ENCODE measurements around the gene FAM227B. TPM values are rescaled to one million over a fixed set of nuclear protein-coding genes. Genes with fewer than 3 reads are reported as not detected.

The FAM227B gene
- total RNA-seq, 1 donor from 2014 or later: 25.1 TPM

DNA sequence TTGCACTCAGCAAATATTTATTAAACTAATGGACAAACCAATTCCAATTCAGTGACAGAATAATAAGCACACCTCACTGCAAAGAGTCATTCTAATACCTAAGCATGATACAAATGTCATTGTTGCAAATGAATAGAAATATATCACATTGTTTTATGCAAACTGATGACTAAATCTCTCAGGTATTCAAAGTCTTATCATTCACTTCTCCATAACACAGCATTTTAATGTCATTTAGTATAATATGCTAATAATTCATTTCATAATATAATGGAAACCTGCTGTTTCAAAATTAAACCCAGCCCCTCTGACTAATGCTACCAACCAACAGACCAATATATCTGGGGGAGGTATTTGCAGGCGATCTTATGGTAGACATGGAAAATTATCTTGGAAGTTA, 125.8 kb downstream of the FAM227B start:
- Mint-ChIP-seq H3K36me3 (no peaks in the 10 kb centered on the region), H3K4me1 (no peaks in the 10 kb centered on the region), H3K9me3 (no peaks in the 10 kb centered on the region), H3K27me3 (ENCODE audit: insufficient read depth, low read depth) (peaks cover 2% of the 10 kb centered on the region), H3K4me3 (no peak overlapping the region), H3K27ac (no peak overlapping the region)
- Histone ChIP-seq H2AFZ (replicated peaks) (no peak overlapping the region), H3K4me3 (no peak overlapping the region), H3K9ac (no peak overlapping the region), H3K27me3 (no peaks in the 10 kb centered on the region), H3F3A (ENCODE audit: low read depth) (no peaks in the 10 kb centered on the region), H3K4me2 (no peak overlapping the region), H3K4me1 (no peaks in the 10 kb centered on the region), H3K27ac (no peak overlapping the region), H3K79me2 (ENCODE audit: low read depth) (no peaks in the 10 kb centered on the region), H4K20me1 (ENCODE audit: low read depth) (no peaks in the 10 kb centered on the region), H3K9me3 (ENCODE audit: low read depth) (no peaks in the 10 kb centered on the region), H3K36me3 (no peaks in the 10 kb centered on the region)
- TF ChIP-seq EZH2 (IDR thresholded peaks at IDR 0.05): no peak
- TF ChIP-seq, protein P1, sequence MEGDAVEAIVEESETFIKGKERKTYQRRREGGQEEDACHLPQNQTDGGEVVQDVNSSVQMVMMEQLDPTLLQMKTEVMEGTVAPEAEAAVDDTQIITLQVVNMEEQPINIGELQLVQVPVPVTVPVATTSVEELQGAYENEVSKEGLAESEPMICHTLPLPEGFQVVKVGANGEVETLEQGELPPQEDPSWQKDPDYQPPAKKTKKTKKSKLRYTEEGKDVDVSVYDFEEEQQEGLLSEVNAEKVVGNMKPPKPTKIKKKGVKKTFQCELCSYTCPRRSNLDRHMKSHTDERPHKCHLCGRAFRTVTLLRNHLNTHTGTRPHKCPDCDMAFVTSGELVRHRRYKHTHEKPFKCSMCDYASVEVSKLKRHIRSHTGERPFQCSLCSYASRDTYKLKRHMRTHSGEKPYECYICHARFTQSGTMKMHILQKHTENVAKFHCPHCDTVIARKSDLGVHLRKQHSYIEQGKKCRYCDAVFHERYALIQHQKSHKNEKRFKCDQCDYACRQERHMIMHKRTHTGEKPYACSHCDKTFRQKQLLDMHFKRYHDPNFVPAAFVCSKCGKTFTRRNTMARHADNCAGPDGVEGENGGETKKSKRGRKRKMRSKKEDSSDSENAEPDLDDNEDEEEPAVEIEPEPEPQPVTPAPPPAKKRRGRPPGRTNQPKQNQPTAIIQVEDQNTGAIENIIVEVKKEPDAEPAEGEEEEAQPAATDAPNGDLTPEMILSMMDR (IDR thresholded peaks at IDR 0.05): no peak
- TF ChIP-seq EZH2phosphoT487 (IDR thresholded peaks at IDR 0.05): no peak
- DNase-seq (ENCODE audit: low spot score): no peak

GRCh38 chr15:49492830-49493229, 127.8 kb downstream of the FAM227B start:
- DNase-seq (ENCODE audit: low spot score): no peak
- H3K27ac ChIP-seq: no peak overlapping the region
- no peaks in the 10 kb centered on the region for H3K79me2 ChIP-seq (ENCODE audit: low read depth)
- H3K4me1 ChIP-seq: no peaks in the 10 kb centered on the region
- no peaks in the 10 kb centered on the region for H3F3A ChIP-seq (ENCODE audit: low read depth)
- Mint-ChIP-seq H3K4me3 (no peak overlapping the region), H3K36me3 (no peaks in the 10 kb centered on the region), H3K4me1 (no peaks in the 10 kb centered on the region), H3K27ac (no peak overlapping the region), H3K9me3 (no peaks in the 10 kb centered on the region), H3K27me3 (ENCODE audit: insufficient read depth, low read depth) (no peaks in the 10 kb centered on the region)
- H3K9ac ChIP-seq: no peak overlapping the region
- no peaks in the 10 kb centered on the region for H3K27me3 ChIP-seq
- H4K20me1 ChIP-seq (ENCODE audit: low read depth): no peaks in the 10 kb centered on the region
- TF ChIP-seq EZH2 (IDR thresholded peaks at IDR 0.05): no peak
- TF ChIP-seq EZH2phosphoT487 (IDR thresholded peaks at IDR 0.05): no peak
- TF ChIP-seq, protein P1 (IDR thresholded peaks at IDR 0.05): no peak
- no peaks in the 10 kb centered on the region for H3K36me3 ChIP-seq
- H3K4me2 ChIP-seq: no peak overlapping the region
- H3K9me3 ChIP-seq (ENCODE audit: low read depth): no peaks in the 10 kb centered on the region
- H2AFZ ChIP-seq (replicated peaks): no peak overlapping the region
- H3K4me3 ChIP-seq: no peak overlapping the region

DNA sequence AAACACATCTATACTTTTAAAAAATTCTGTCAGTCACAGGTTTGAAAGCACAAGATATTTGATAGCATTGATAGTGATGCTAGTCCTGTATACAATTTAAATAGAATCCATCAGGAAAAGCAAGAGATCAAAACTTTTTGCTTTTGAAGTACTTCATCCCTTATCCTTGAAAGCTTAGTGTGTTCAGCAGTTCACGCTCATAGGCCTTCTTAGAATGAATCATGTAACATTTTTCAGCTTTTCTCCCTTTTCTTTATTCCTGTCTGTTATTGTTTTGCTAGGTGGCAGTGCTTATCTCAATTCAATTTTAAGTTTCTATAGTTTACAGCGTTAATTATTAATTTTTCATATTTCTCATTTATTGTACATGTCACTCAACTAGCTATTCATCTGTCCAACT, 128.5 kb downstream of the FAM227B start:
- Histone ChIP-seq H3K9ac (no peak overlapping the region), H3K4me1 (no peaks in the 10 kb centered on the region), H3K4me2 (no peak overlapping the region), H3K27me3 (no peaks in the 10 kb centered on the region), H3K27ac (no peak overlapping the region), H3K79me2 (ENCODE audit: low read depth) (no peaks in the 10 kb centered on the region), H3K4me3 (no peak overlapping the region), H3K36me3 (no peaks in the 10 kb centered on the region), H3K9me3 (ENCODE audit: low read depth) (no peaks in the 10 kb centered on the region), H3F3A (ENCODE audit: low read depth) (no peaks in the 10 kb centered on the region), H4K20me1 (ENCODE audit: low read depth) (no peaks in the 10 kb centered on the region), H2AFZ (replicated peaks) (no peak overlapping the region)
- H3K9me3 Mint-ChIP-seq: no peaks in the 10 kb centered on the region
- no peaks in the 10 kb centered on the region for H3K4me1 Mint-ChIP-seq
- no peak for DNase-seq (ENCODE audit: low spot score)
- no peaks in the 10 kb centered on the region for H3K27me3 Mint-ChIP-seq (ENCODE audit: insufficient read depth, low read depth)
- no peak overlapping the region for H3K4me3 Mint-ChIP-seq
- TF ChIP-seq, protein P1 (IDR thresholded peaks at IDR 0.05): no peak
- TF ChIP-seq EZH2 (IDR thresholded peaks at IDR 0.05): no peak
- TF ChIP-seq EZH2phosphoT487 (IDR thresholded peaks at IDR 0.05): no peak
- H3K27ac Mint-ChIP-seq: no peak overlapping the region
- no peaks in the 10 kb centered on the region for H3K36me3 Mint-ChIP-seq
